ENCODE data around the gene B9D1. TPM values are rescaled to one million over a fixed set of nuclear protein-coding genes. Genes with fewer than 3 reads are reported as not detected.

Gene B9D1
- total RNA-seq, 1 donor from 2014 or later, result 5.6 TPM

DNA sequence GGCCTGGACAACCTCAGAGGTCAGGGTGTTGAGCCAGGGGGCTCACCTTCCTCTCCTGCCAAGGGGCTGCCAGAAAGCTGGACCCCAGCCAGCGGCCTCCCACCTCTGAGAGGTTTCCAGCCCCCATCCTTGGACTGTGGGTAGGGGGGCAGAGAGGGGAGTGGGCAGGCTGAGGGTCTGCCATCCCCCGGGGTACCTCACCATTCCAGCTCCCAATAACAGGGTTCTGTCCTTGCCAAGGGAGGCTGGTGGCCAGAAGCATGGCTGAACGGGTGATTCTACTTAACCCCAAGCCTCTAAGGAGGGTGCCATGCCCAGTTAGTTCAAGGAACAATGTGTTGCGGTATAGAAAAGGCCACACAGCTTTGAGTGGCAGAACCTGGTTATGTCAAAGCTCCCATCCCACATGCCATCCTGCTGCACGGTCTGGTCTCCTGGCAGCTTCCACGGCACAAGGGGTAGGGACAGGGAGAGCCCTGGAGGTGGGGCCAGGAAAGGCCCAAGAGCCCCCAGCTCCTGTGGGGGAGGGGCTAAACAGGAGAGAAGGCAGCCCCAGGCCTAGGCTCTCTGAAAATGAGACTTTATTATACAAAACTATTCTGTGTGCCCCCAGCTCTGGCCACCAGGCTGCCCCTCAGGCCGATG is 19.8 kb downstream of the B9D1 start:
- Mint-ChIP-seq H3K9me3 (no peaks in the 10 kb centered on the region), H3K27me3 (ENCODE audit: insufficient read depth) (peaks cover 3% of the 10 kb centered on the region), H3K4me3 (no peak overlapping the region), H3K36me3 (ENCODE audit: low read depth) (no peaks in the 10 kb centered on the region), H3K27ac (no peak overlapping the region), H3K4me1 (ENCODE audit: low read depth) (no peaks in the 10 kb centered on the region)
- DNase-seq (ENCODE audit: low spot score), result no peak
- intact Hi-C loops (cut with micrococcal nuclease), result no loop called here

DNA sequence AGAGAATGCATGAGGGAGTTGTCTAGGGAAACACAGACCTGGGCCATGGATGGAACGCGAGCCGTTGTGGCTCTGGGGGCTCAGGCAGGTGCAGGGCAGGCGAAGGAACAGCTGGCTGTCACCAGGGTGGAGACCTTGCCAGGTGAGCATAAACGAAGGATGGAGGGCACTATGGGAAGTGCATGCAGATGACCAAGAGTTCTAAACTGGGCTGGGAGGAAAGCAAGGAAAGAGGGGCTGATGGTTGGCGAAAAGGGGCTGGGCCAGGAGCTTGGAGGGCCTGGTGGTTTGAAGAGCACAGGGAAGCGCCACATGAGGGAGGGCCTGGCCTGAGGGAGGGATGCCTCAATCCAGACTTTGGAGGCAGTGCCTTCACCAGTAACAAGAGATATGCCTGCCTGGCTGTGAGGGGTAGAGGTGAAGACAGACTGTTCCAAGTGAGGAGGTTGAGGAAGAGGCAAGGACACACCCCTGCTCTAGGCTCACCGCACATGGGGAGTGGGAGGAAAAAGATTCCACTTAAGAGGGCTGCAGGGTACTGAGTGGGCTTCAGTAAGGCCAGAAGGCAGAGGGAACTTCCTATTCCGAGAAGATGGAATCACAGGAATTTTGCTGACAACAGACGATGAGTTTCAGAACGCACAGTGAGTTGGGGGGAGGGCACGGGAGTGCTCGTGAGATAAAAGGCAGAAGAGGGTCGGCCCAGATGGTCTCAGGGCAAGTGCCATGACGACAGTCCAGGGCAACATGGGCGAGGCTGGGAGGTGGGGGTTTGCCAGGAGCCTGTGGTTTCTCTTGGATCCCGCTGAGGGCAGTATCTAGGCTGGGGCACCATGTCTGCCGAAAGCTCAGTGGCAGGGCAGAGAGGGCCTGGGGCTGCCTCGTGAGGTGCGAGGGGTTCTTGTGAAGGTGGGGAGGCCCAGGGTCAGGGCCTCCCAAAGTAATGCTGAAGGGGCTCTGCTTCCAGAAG is 20.6 kb downstream of the B9D1 start:
- intact Hi-C loops (cut with micrococcal nuclease), result no loop called here
- no peaks in the 10 kb centered on the region for H3K9me3 Mint-ChIP-seq
- no peak for DNase-seq (ENCODE audit: low spot score)
- H3K4me1 Mint-ChIP-seq (ENCODE audit: low read depth), result no peaks in the 10 kb centered on the region
- no peaks in the 10 kb centered on the region for H3K36me3 Mint-ChIP-seq (ENCODE audit: low read depth)
- H3K4me3 Mint-ChIP-seq, result no peak overlapping the region
- H3K27me3 Mint-ChIP-seq (ENCODE audit: insufficient read depth), result peaks cover 5% of the 10 kb centered on the region
- no peak overlapping the region for H3K27ac Mint-ChIP-seq

DNA sequence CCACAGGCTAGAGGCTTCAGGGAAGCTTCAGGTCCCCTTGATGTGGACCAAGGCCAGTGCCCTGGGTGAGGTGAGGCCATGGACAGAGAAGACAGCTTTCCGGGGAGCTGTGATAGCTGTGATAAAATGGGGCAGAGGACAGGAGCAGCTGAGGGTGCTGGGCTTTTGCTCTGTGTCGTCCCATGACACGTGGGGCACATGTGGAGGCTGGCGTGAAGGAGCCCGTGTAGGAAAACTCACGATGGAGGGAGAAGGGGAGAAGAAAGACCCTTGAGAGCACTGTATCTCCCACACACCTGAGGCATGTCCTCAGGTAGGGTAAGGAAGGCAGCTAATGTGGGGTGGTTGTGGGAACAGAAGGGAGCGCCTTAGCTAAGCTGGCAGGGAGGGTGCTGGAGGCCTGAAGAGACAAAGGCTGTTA is 21.3 kb downstream of the B9D1 start:
- Mint-ChIP-seq H3K27me3 (ENCODE audit: insufficient read depth) (peaks cover 6% of the 10 kb centered on the region), H3K4me1 (ENCODE audit: low read depth) (no peaks in the 10 kb centered on the region), H3K36me3 (ENCODE audit: low read depth) (no peaks in the 10 kb centered on the region), H3K4me3 (no peak overlapping the region), H3K27ac (no peak overlapping the region), H3K9me3 (no peaks in the 10 kb centered on the region)
- intact Hi-C loops (cut with micrococcal nuclease), result no loop called here
- no peak for DNase-seq (ENCODE audit: low spot score)

DNA sequence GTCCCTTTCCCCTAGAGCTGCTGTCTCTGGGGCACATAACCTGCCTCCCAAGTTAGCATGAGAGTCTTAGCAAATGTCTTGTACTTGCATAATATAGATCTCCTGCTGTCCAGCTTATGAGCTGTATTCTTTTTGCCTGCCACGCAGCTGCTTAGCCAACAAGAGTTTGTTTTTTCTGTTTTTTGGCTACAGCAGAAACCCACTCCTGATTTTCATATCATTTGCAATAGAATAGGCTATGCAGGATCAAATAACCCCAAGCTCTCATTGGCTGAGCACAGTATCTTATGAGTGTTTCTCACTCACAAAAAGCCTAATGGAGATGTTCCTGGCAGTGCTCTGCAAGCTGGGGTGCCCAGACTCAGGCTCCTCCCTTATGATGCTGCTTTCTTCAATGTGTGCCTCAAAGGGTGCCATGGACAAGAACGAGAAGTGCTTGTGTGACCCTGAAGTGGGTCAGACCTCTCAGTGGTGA is 23.1 kb downstream of the B9D1 start:
- Mint-ChIP-seq H3K4me1 (ENCODE audit: low read depth) (no peaks in the 10 kb centered on the region), H3K9me3 (no peaks in the 10 kb centered on the region), H3K36me3 (ENCODE audit: low read depth) (no peaks in the 10 kb centered on the region), H3K27me3 (ENCODE audit: insufficient read depth) (peaks cover 6% of the 10 kb centered on the region), H3K4me3 (no peak overlapping the region), H3K27ac (no peak overlapping the region)
- intact Hi-C loops (cut with micrococcal nuclease), result no loop called here
- no peak for DNase-seq (ENCODE audit: low spot score)

DNA sequence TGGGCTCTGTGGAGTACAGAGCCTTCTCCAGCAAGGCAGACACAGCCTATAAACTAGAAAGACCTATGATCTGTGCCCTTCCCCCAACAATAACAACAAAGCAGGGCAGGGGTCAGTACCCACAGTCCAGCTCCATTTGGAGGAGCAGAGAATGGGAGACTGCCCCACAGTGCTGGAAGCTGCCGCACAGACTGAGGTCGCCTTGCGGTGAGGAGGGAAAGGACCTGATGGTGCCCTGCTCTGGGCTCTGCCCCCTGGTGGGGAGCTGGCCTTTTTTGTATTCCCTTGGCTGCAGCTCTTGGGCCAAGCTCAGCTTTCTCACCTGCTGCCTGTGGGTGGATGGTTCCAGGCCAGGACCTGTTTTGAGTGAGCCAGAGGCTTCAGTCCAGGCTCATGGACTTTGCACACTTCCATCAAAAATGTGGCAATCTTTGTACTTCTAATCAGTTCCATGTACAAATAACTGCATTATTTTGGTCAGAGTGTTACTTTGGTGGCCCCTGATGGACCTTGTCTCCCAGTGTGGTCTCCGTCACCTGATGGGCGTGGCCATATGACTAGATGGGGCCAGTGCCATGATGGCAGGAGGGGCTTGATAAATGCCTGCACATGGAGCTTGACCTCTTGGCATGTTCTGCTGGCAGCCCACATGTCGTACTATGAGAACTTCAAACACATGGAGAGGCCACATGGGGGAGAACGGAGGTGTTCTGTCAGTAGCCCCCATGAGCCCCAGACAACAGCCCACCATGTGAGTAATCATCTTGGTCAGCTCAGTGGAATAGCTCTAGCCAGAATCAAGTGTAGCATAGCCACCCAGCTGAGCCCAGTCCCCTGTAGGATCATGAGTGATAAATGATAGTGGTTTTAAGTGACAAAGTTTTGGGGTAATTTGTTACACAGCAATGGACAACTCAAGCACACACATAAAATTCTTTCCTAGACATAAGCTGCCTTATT is 24.2 kb downstream of the B9D1 start:
- intact Hi-C loops (cut with micrococcal nuclease), result no loop called here
- no peak overlapping the region for H3K27ac Mint-ChIP-seq
- peaks cover 6% of the 10 kb centered on the region for H3K27me3 Mint-ChIP-seq (ENCODE audit: insufficient read depth)

DNA sequence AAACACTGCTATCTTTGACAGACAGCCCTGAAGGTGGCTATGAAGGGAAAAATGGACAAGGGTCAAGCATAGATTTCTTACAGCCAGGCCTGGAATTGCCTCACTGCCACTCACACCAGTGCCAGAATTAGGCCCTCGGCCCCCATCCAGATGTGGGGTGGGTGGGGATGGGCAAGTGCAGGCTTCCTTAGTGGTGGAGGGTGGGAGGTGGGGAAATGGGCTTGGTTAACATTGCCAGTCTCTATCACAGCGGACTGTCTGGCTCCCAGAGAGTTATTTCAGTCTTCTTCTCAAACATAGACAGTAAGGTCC is 24.9 kb downstream of the B9D1 start:
- no peaks in the 10 kb centered on the region for H3K9me3 Mint-ChIP-seq
- no peak overlapping the region for H3K4me3 Mint-ChIP-seq
- no peak overlapping the region for H3K27ac Mint-ChIP-seq
- H3K27me3 Mint-ChIP-seq (ENCODE audit: insufficient read depth), result peaks cover 6% of the 10 kb centered on the region
- H3K4me1 Mint-ChIP-seq (ENCODE audit: low read depth), result peaks cover 2% of the 10 kb centered on the region
- intact Hi-C loops (cut with micrococcal nuclease), result no loop called here
- H3K36me3 Mint-ChIP-seq (ENCODE audit: low read depth), result no peaks in the 10 kb centered on the region
- no peak for DNase-seq (ENCODE audit: low spot score)

More for the DNA sequence above, 24.2 kb downstream of the B9D1 start:
- Mint-ChIP-seq H3K4me3 (no peak overlapping the region), H3K4me1 (ENCODE audit: low read depth) (no peaks in the 10 kb centered on the region), H3K9me3 (no peaks in the 10 kb centered on the region), H3K36me3 (ENCODE audit: low read depth) (no peaks in the 10 kb centered on the region)
- DNase-seq (ENCODE audit: low spot score), result peak; percentile 40

DNA sequence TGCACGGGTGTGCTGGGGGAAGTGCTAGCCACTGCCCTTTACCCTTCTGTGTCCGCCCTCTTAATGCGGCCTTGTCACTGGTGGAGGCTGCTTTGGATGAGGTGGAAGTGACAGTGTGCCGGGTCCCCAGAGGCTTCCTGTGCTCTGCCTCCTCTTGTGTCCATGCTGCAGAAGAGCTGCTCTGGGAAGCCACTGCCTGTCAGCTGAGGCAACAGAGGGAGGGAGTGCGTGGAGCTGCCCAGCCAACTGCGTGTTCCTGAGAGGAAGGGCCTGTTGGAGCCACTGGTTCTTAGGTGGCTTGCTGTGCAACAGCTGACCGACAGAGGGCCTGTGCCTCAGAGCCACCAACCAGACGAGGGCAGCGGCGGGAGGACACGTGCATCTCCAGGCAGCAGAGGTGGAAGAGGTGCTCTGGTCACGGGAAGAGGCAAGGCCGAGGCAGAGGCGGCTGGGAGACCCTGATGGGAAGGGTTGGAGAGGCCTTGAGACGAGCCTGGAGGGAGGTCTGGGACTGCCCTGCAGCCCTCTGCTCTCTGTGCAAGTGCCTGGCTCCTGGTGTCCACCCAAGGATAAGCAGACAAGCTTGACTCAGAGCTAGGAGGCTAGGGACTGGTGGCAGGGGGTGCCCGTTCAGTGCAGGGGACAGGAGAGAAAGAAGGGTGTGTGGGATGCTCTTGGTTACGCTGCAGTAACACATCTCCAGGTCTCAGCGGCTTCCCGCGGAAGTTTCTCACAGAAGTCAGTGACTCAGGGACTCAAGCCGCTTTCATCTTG is 25.4 kb downstream of the B9D1 start:
- Mint-ChIP-seq H3K27ac (no peak overlapping the region), H3K4me1 (ENCODE audit: low read depth) (peaks cover 5% of the 10 kb centered on the region), H3K36me3 (ENCODE audit: low read depth) (no peaks in the 10 kb centered on the region), H3K4me3 (no peak overlapping the region), H3K9me3 (no peaks in the 10 kb centered on the region), H3K27me3 (ENCODE audit: insufficient read depth) (peaks cover 6% of the 10 kb centered on the region)
- DNase-seq (ENCODE audit: low spot score), result no peak
- intact Hi-C loops (cut with micrococcal nuclease), result no loop called here

DNA sequence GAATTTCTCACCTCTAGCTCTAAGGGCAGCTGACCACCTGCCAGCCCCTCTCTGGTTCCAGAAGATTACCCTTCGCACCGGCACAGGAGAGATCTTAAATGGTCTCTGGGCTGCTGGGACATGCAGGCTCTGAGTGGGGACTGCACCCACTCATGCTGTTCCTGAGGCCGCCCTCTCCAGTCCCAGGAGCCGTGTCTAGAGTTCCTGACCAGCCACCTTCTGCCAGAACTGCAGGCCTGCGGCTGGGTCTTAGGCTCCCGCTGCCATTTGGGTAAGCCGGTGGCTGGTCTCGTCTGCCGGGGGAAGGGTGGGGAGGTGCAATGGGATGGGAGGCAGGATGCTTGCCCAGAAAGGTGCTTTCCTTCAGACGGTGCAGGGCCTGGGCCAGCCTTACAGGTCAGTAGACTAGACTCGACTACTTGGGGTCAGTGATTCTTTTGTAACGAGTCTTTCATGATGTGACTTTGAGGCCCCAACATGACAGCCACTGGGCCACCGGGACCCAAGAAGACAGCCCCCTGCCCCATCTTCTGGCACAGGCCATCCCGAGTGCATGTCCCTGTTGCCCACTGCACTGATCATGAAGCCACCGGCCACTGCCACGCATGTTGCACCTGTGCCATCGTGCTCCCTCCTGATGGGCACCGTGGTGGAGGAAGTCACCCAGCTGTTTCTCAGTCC is 26.4 kb downstream of the B9D1 start:
- Mint-ChIP-seq H3K27ac (no peak overlapping the region), H3K4me3 (no peak overlapping the region), H3K27me3 (ENCODE audit: insufficient read depth) (peaks cover 3% of the 10 kb centered on the region), H3K36me3 (ENCODE audit: low read depth) (no peaks in the 10 kb centered on the region), H3K9me3 (no peaks in the 10 kb centered on the region), H3K4me1 (ENCODE audit: low read depth) (peaks cover 5% of the 10 kb centered on the region)
- intact Hi-C loops (cut with micrococcal nuclease), result no loop called here
- DNase-seq (ENCODE audit: low spot score), result no peak

DNA sequence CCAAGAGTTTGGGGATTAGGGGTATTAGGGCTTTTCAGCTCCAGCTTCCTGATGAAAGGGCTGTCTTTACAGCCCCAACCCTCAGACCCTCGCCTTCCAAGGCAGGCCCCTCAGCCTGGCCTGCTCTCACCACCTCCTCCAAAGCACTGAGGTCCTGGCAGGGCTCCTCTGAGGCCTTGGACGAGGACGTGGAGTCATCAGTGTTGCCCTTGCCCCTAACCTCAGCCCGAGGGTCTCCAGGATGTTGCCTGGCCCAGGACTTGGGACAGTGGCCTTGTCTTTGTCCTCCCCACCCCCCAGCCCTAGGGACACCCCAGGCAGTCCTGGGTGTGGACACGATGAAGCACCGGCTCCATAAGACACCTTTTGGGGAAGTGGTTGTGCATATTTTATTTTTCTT is 28.2 kb downstream of the B9D1 start:
- Mint-ChIP-seq H3K4me3 (no peak overlapping the region), H3K27ac (no peak overlapping the region), H3K36me3 (ENCODE audit: low read depth) (no peaks in the 10 kb centered on the region), H3K27me3 (ENCODE audit: insufficient read depth) (peaks cover 5% of the 10 kb centered on the region), H3K4me1 (ENCODE audit: low read depth) (peaks cover 5% of the 10 kb centered on the region), H3K9me3 (no peaks in the 10 kb centered on the region)
- intact Hi-C loops (cut with micrococcal nuclease), result no loop called here
- DNase-seq (ENCODE audit: low spot score), result no peak

DNA sequence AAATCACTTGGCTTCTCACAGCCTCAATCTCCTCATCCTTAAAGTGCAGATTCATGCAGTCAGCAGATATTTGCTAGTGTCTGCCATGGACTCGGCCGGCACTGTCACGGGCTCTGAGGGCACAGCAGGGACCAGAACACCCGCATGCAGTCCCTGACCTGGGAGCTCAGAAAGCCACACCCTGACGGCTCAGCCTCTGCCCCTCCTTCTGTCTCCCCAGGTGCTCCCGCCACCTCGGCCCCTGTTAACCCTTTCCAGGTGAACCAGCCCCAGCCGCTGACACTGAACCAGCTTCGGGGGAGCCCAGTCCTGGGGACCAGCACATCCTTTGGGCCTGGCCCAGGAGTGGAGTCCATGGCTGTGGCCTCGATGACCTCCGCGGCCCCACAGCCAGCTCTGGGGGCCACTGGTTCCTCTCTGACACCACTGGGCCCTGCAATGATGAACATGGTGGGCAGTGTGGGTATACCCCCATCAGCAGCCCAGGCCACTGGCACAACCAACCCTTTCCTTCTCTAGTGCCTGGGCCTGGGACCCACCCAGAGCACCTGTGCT is 28.7 kb downstream of the B9D1 start:
- no peak for DNase-seq (ENCODE audit: low spot score)
- Mint-ChIP-seq H3K4me1 (ENCODE audit: low read depth) (peaks cover 5% of the 10 kb centered on the region), H3K27ac (no peak overlapping the region), H3K4me3 (no peak overlapping the region), H3K36me3 (ENCODE audit: low read depth) (no peaks in the 10 kb centered on the region), H3K27me3 (ENCODE audit: insufficient read depth) (peaks cover 5% of the 10 kb centered on the region), H3K9me3 (no peaks in the 10 kb centered on the region)
- intact Hi-C loops (cut with micrococcal nuclease), result no loop called here

DNA sequence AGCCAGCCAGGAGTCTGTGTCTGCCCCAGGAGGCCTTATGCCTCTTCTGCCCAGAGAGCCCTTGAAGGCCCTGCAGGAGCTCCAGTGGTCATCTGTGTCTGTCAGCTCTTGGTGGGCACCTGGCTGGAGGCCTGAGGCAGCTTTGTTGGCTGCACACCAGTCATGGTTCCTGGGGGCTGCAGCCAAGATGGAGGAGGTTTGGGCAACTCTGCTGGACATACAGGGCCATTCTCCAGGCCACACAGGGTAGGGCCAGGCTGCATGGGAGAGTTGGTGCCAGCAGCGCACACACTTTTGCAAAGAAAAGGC is 29.4 kb downstream of the B9D1 start:
- Mint-ChIP-seq H3K27me3 (ENCODE audit: insufficient read depth) (peaks cover 5% of the 10 kb centered on the region), H3K9me3 (no peaks in the 10 kb centered on the region), H3K4me1 (ENCODE audit: low read depth) (peaks cover 5% of the 10 kb centered on the region), H3K4me3 (no peak overlapping the region), H3K36me3 (ENCODE audit: low read depth) (no peaks in the 10 kb centered on the region), H3K27ac (no peak overlapping the region)
- no peak for DNase-seq (ENCODE audit: low spot score)
- intact Hi-C loops (cut with micrococcal nuclease), result no loop called here
